Transverse colon (tissue), 4 donors: ENCODE data around the gene MSL1. TPM values are rescaled to one million over a fixed set of nuclear protein-coding genes. Genes with fewer than 3 reads are reported as not detected.

Experiments
- DNase-seq: peaks from one replicate; pipeline ENCODE4 v3.0.0-alpha.2; 2019
- H3K27ac ChIP-seq, 4 donors: fragments of 200-600 bp; sonication (generic); 2 replicates each; pipeline ENCODE4 v1.5.1; 2016 to 2018; ENCODE audit warnings: inconsistent platforms in 4 of 4
- H3K27me3 ChIP-seq: fragments of 200-600 bp; sonication (generic); 2 replicates; pipeline ENCODE4 v1.5.1; 2017; ENCODE audit warnings: inconsistent platforms
- H3K36me3 ChIP-seq, 4 donors: fragments of 200-600 bp; sonication (generic); 2 replicates each; pipeline ENCODE4 v1.5.1; 2017 to 2019; ENCODE audit warnings: inconsistent platforms in 4 of 4
- H3K4me1 ChIP-seq, 4 donors: fragments of 200-600 bp; sonication (generic); 2 replicates each; pipeline ENCODE4 v1.5.1; 2017 to 2020; ENCODE audit warnings: inconsistent platforms in 4 of 4
- H3K4me3 ChIP-seq, 4 donors: fragments of 200-600 bp; sonication (generic); 1 replicate in 1 of 4; 2 replicates in 3 of 4; pipeline versions ENCODE4 v1.5.1 to v1.6.1; 2017 to 2019; ENCODE audit warnings: inconsistent platforms in 4 of 4
- H3K9me3 ChIP-seq, 2 donors: fragments of 200-600 bp; sonication (generic); 2 replicates each; pipeline ENCODE4 v1.5.1; 2017 to 2019; ENCODE audit warnings: inconsistent platforms in 2 of 2
- CTCF ChIP-seq, 5 experiments: fragments of 200-600 bp in 3 of 5; fragments of 450-650 bp in 2 of 5; sonication (generic) in 3 of 5; IDR thresholded peaks; 1 replicate in 2 of 5; 2 replicates in 3 of 5; pipeline ENCODE4 v1.5.1; 2016 to 2017; ENCODE audit warnings: antibody characterized with exemption in 5 of 5, inconsistent platforms in 3 of 5, mild to moderate bottlenecking in 2 of 5, moderate library complexity in 1 of 5
- EP300 ChIP-seq: sonication (generic); formaldehyde crosslinking; IDR thresholded peaks from one replicate; pipeline ENCODE4 v1.6.1; 2017; ENCODE audit warnings: antibody characterized with exemption, low read depth
- POLR2A ChIP-seq: fragments of 450-650 bp; IDR thresholded peaks from one replicate; pipeline ENCODE4 v1.6.1; 2016; ENCODE audit warnings: antibody characterized with exemption, mild to moderate bottlenecking, moderate library complexity
- POLR2AphosphoS5 ChIP-seq, 3 donors: sonication (generic); formaldehyde crosslinking; IDR thresholded peaks; one replicate each; pipeline ENCODE4 v1.6.1; 2016; ENCODE audit warnings: antibody characterized with exemption in 3 of 3
- WGBS, 2 donors: methylation state at CpG; one replicate each; pipeline ENCODE4 v1.1.5; 2018; ENCODE audit warnings: low coverage in 1 of 2; 5-methylcytosine and 5-hydroxymethylcytosine counted together
- in situ Hi-C, 4 donors: fragments of 200-750 bp; cut with MboI; loops; one replicate each; pipeline versions ENCODE4 v1.15.0 to v1.15.1; 2017; ENCODE audit warnings: low sequenced_read_pairs in 3 of 4, low pct_ligation_motif_present in 1 of 4, low pct_unique_long_range_greater_than_20kb in 1 of 4
- intact Hi-C: fragments of 100-400 bp; cut with DNase I; formaldehyde crosslinking; loops from one replicate; pipeline ENCODE4 v1.15.1; 2023; ENCODE audit warnings: low total_unique reads
- total RNA-seq, 4 donors: library from RNA; depleted of rRNA; stranded (reverse); fragments of >200 nt; gene quantifications; one replicate each; pipeline ENCODE4 v1.1.0, GENCODE V29; 2016

Gene MSL1
- 100 to 1,000 TPM in 2 of 4 donors, 10 to 100 TPM in 2; 73.9 to 258 (median 90.6) TPM for total RNA-seq

GRCh38 chr17:40121181-40122135, at the start of gene MSL1:
TSS of gene MSL1 (plus strand) at chr17:40121971. CDS start at chr17:40122613, 642 bp downstream.
- peaks cover 19 to 48% (median 31%) of the 10 kb centered on the region in 4 donors for H3K4me1 ChIP-seq
- H3K9me3 ChIP-seq = no peaks in the 10 kb centered on the region
- peak within 1 kb of the TSS; percentile 88 to 99 (median 95) for H3K4me3 ChIP-seq
- no peaks in the 10 kb centered on the region for H3K27me3 ChIP-seq
- intact Hi-C loops (loop anchor here (10.0 kb wide), 1 partner anchor 107 kb away; the partner anchor contains the start of gene CSF3), in situ Hi-C loops (no loop called here)
- WGBS, 2 donors = 1 to 8% methylated on average over 5 to 53 of the region's 82 CpGs
- H3K36me3 ChIP-seq = peaks cover 0 to 4% (median 2%) of the 10 kb centered on the region in 4 donors
- peak; percentile 91 for DNase-seq
- peak; percentile 64 for TF ChIP-seq POLR2A
- no peak for TF ChIP-seq EP300
- peak; percentile 79 to 91 (median 88) for TF ChIP-seq POLR2AphosphoS5 (IDR thresholded peaks at IDR 0.05)
- TF ChIP-seq CTCF (IDR thresholded peaks at IDR 0.05) = peak in 1 of 5 experiments; percentile 3
- H3K27ac ChIP-seq = peak within 1 kb of the TSS; percentile 96 to 98 (median 98)

GRCh38 chr17:40072040-40072734, 49.6 kb upstream of the MSL1 start:
- Histone ChIP-seq H3K4me1 (peaks cover 88 to 100% (median 93%) of the 10 kb centered on the region in 4 donors), H3K36me3 (peaks cover 0 to 4% (median 0%) of the 10 kb centered on the region in 4 donors), H3K27ac (peak overlapping the region; percentile 90 to 98 (median 96)), H3K27me3 (no peaks in the 10 kb centered on the region), H3K9me3 (no peaks in the 10 kb centered on the region), H3K4me3 (peak overlapping the region in 2 of 4 donors; percentile 3 to 36)
- peak; percentile 89 for DNase-seq
- in situ Hi-C loops (no loop called here), intact Hi-C loops (loop anchor here (5.0 kb wide), 1 partner anchor 35 kb away; no protein-coding TSS in a partner anchor)
- TF ChIP-seq EP300 (peak; percentile 41), POLR2AphosphoS5 (IDR thresholded peaks at IDR 0.05) (peak; percentile 24 to 64 (median 59)), CTCF (IDR thresholded peaks at IDR 0.05) (no peak)
- 15 to 18% methylated on average over 3 to 18 of the region's 19 CpGs for WGBS, 2 donors

GRCh38 chr17:40072735-40073346, 48.9 kb upstream of the MSL1 start:
- Histone ChIP-seq H3K27ac (peak overlapping the region; percentile 90 to 98 (median 96)), H3K4me3 (peak overlapping the region in 2 of 4 donors; percentile 3 to 36), H3K4me1 (peaks cover 84 to 93% (median 89%) of the 10 kb centered on the region in 4 donors), H3K27me3 (no peaks in the 10 kb centered on the region), H3K9me3 (no peaks in the 10 kb centered on the region), H3K36me3 (peaks cover 0 to 8% (median 0%) of the 10 kb centered on the region in 4 donors)
- TF ChIP-seq CTCF (IDR thresholded peaks at IDR 0.05) = peak in 1 of 5 experiments; percentile 34
- peak; percentile 54 for TF ChIP-seq POLR2A
- peak; percentile 45 to 57 (median 55) for TF ChIP-seq POLR2AphosphoS5 (IDR thresholded peaks at IDR 0.05)
- TF ChIP-seq EP300 = no peak
- intact Hi-C loops = loop anchor here (5.0 kb wide), 1 partner anchor 34 kb away; no protein-coding TSS in a partner anchor
- WGBS, 2 donors = 11 to 22% methylated on average over 1 to 8 of the region's 8 CpGs
- in situ Hi-C loops = no loop called here
- DNase-seq = peak; percentile 80
